Measurements from ENCODE around the gene ALPG.
"Not testable (repeated sequence)": the region's sequence is repeated elsewhere in the genome, so short reads cannot be mapped to it uniquely, and the experiment has no call there.

Gene ALPG

DNA sequence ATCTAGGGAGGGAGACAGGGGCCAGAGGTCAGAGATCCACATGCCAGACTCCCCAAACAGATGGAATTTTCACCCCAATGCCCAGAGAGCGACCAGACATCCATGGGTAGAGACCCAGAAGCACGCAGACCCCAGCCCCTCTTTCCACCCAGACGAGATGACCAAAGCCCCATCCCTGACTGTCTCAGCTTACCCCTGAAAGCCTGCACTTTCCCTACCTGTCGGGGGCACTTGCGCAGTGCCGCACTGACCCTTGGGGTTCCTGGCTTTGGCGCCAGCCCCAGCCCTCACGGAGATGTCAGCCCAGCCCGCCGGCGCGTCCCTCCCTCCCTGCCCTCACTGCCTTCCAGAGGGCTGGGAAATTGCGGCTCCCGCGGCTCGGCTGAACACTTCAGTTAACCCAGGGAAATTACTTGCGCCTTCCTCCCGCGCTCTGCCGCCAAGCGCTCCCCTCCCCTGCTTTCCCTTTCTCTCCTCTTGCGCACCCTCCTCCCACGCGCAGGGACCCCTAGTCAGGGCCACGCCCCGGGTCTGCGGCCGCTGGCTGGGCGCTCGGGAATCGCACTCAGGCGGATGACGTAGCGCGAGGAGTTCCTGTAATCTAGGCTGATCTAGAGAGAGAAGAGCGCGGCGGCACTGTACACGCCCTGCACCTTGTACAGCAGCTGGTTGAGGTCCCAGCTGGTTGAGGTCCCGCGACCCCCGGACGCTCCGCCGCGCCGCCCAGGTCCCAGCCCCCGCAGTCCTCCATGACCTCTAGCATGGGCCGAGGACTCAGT is 12.0 kb downstream of the ALPG start:
- DNase-seq (ENCODE audit: extremely low read depth in 1 of 2, low read depth in 1 of 2), result no peak

- no peak for DNase-seq (ENCODE audit: extremely low read depth in 1 of 2, low read depth in 1 of 2)
These were observed 12.8 kb downstream of the ALPG start for GRCh38 chr2:232419245-232420072.

DNA sequence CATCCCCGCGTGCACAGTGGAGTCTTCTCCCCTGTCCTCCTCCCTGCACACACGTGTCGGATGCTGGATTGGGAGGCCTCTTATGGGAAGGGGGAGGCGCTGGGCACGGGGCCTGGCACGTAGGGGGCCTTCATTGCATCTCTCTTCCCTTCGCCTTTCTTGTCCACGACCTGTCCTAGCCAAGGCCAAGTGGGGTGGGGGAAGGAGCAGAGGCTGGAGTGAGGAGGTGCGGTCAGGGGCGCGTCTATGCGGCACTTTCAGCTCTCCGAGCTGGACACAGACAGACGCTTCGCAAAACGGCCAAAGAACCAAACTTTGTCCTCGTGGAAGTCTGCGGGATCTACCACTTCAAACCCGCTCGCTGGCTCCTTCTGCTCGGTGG is 13.4 kb downstream of the ALPG start:
- DNase-seq (ENCODE audit: extremely low read depth in 1 of 2, low read depth in 1 of 2), result no peak

- no peak for DNase-seq (ENCODE audit: extremely low read depth in 1 of 2, low read depth in 1 of 2)
These were observed 14.0 kb downstream of the ALPG start for GRCh38 chr2:232420463-232421188.

GRCh38 chr2:232421189-232421785 is 14.6 kb downstream of the ALPG start:
- DNase-seq (ENCODE audit: extremely low read depth in 1 of 2, low read depth in 1 of 2), result no peak

- DNase-seq (ENCODE audit: extremely low read depth in 1 of 2, low read depth in 1 of 2), result no peak
These were observed 15.4 kb downstream of the ALPG start for GRCh38 chr2:232422051-232422450.

- DNase-seq (ENCODE audit: extremely low read depth in 1 of 2, low read depth in 1 of 2), result not testable (repeated sequence)
These were observed 16.4 kb downstream of the ALPG start for GRCh38 chr2:232422996-232423395.

GRCh38 chr2:232423407-232423806 is 16.8 kb downstream of the ALPG start:
- not testable (repeated sequence) for DNase-seq (ENCODE audit: extremely low read depth in 1 of 2, low read depth in 1 of 2)

GRCh38 chr2:232431705-232432590 is 25.3 kb downstream of the ALPG start:
- DNase-seq (ENCODE audit: extremely low read depth in 1 of 2, low read depth in 1 of 2), result no peak

GRCh38 chr2:232432598-232433184 is 26.0 kb downstream of the ALPG start:
- DNase-seq (ENCODE audit: extremely low read depth in 1 of 2, low read depth in 1 of 2), result no peak

- DNase-seq (ENCODE audit: extremely low read depth in 1 of 2, low read depth in 1 of 2), result not testable (repeated sequence)
These were observed 27.0 kb downstream of the ALPG start for GRCh38 chr2:232433622-232434021.

GRCh38 chr2:232434091-232434490 is 27.4 kb downstream of the ALPG start:
- no peak for DNase-seq (ENCODE audit: extremely low read depth in 1 of 2, low read depth in 1 of 2)

DNA sequence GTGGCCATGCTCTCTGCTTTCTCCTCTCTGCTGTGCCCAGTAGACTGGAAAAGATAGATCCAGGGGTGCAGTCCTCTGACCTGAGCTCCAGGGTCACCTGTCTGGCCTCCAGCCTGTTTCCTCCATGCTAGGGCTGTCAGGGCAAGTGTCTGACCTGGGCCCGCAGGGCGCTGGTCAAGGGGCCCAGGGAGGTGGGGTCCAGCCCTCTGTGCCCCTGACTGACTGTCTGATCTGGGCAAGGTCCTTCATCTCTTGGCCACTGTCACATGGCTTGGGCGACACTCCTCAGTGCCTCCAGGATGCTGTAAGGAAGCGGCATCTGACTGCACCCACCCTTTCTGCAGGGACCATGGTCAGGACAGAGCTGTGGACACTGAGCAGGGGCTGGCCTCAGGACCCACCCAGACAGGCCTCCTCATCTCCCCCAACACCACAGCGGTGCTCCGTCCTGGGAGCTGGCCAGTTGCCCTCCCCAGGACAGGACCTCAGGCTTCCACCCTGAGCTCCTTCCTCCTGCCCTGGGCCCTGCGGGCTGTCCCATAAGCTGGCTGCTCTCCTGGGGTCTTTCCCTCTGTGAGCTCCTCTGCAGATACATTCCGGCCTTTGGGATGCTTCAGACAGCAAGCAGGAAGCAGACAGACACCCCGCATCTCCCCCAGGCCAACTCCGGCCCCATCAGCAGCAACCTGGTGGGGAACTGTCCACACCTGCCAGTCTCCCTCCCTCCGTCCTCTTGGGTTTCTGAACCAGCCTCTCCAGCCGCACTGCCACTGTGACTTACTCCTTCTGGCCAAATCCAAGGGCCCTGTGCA is 28.1 kb downstream of the ALPG start:
- no peak for DNase-seq (ENCODE audit: extremely low read depth in 1 of 2, low read depth in 1 of 2)

DNA sequence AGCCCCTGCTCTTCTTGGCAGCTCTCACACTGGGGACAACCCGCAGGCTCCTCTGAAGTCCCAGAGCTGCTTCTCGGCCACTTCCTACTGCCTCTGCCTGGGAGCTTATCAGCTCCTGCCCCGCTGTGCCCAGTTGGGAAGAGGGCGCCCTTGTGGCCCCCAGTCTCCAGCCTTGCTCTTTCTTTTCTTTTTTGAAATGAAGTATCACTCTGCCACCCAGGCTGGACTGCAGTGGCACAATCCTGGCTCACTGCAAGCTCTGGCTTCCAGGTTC is 28.7 kb downstream of the ALPG start:
- DNase-seq (ENCODE audit: extremely low read depth in 1 of 2, low read depth in 1 of 2), result no peak

GRCh38 chr2:232435805-232436204 is 29.2 kb downstream of the ALPG start:
- DNase-seq (ENCODE audit: extremely low read depth in 1 of 2, low read depth in 1 of 2), result no peak

GRCh38 chr2:232436381-232437194 is 29.9 kb downstream of the ALPG start:
- no peak for DNase-seq (ENCODE audit: extremely low read depth in 1 of 2, low read depth in 1 of 2)

DNA sequence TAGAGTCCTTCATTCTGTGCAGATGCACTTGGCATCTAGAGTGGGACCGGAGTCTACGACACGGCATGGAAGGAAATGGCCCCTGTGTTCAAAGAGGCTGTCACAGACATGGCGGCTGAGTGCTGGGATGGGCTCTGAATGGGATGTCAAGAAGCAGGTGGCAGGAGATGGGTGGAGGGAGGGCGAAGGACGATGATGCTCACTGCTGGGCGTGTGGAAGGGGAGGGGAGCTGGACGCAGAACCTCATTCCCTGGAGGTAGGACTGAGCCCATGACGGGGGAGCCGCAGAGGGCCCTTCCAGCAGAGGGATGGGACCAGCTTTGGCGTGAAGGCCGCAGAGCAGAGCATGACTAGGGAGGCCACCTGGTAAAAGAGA is 30.5 kb downstream of the ALPG start:
- no peak for DNase-seq (ENCODE audit: extremely low read depth in 1 of 2, low read depth in 1 of 2)

DNA sequence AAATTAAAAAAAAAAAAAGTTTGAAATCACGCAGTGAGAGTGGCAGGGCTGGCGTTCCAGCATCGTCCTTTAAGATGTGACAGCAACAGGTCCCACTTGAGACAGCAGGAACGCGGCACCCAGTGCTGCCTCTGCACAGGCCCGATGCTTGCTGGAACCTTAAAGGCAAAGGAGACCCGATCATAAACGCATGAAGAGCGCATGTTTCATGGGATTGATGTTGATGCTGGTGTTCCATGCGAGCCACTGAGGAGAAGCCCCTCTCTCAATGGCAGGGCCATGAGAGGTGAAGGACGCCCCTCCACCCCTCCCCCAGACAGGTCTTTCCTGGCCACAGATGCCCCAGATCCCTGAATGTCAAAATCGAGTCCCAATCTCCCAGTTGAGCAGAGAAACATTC is 31.4 kb downstream of the ALPG start:
- DNase-seq (ENCODE audit: extremely low read depth in 1 of 2, low read depth in 1 of 2), result no peak

All from activated CD8-positive, alpha-beta memory T cell treated with anti-CD3 and anti-CD28 coated beads for 1 hour (primary cell).